IMR-90 (cell line): ENCODE results near the gene PDZD2. TPM values are rescaled to one million over a fixed set of nuclear protein-coding genes. Genes with fewer than 3 reads are reported as not detected.

ENCODE experiments used
- ATAC-seq: fragments of 200-7000 bp; cut with Tn5 transposase; 2 replicates; pipeline ENCODE4 v1.9.1; 2020; ENCODE audit warnings: low read depth, mild to moderate bottlenecking, moderate library complexity
- BruUV-seq: library from RNA; stranded (reverse); fragments of 400-500 nt; replicated peaks from 2 replicates; lab custom pipeline; 2021; lab: Mats Ljungman, UMichigan
- CTCF ChIA-PET: fragments of 300-600 bp; formaldehyde crosslinking; extraction: SDS; loops from one replicate; lab custom pipeline; 2021; ENCODE audit warnings: antibody characterized with exemption; lab: Yijun Ruan, JAX
- POLR2A ChIA-PET: fragments of 300-600 bp; sonication (Branson Sonifier 250); formaldehyde crosslinking; loops from one replicate; lab custom pipeline; 2022; ENCODE audit warnings: antibody characterized with exemption; ENCODE audit not compliant: unreplicated experiment; lab: Charles Lee
- DNase-seq: peaks from one replicate; pipeline ENCODE4 v3.0.0; 2013
- H2AFZ ChIP-seq: replicated peaks from 2 replicates; pipeline ENCODE3; 2013; ENCODE audit warnings: low read length, mild to moderate bottlenecking; ENCODE audit not compliant: poor library complexity
- H2AK5ac ChIP-seq: 2 replicates; pipeline ENCODE4 v1.6.1; 2013; ENCODE audit warnings: low read depth, low read length, inconsistent platforms
- H2AK9ac ChIP-seq: replicated peaks from 2 replicates; pipeline ENCODE3; 2013; ENCODE audit warnings: mild to moderate bottlenecking, low read depth, low read length, moderate library complexity; ENCODE audit not compliant: poor library complexity
- H2BK120ac ChIP-seq: 2 replicates; pipeline ENCODE4 v1.6.1; 2013; ENCODE audit warnings: low read depth, low read length, inconsistent platforms
- H2BK15ac ChIP-seq: 3 replicates; pipeline ENCODE4 v1.6.1; 2013; ENCODE audit warnings: low read depth, low read length, inconsistent platforms
- H2BK20ac ChIP-seq: 2 replicates; pipeline ENCODE4 v1.6.1; 2013; ENCODE audit warnings: low read depth, mild to moderate bottlenecking, inconsistent platforms, low read length, moderate library complexity
- H2BK5ac ChIP-seq: 2 replicates; pipeline ENCODE4 v1.6.1; 2013; ENCODE audit warnings: mild to moderate bottlenecking, low read depth, low read length, inconsistent platforms; ENCODE audit not compliant: poor library complexity, severe bottlenecking
- H3K14ac ChIP-seq: replicated peaks from 2 replicates; pipeline ENCODE4 v1.6.1; 2013; ENCODE audit warnings: low read depth, low read length, inconsistent platforms
- H3K18ac ChIP-seq: 2 replicates; pipeline ENCODE4 v1.6.1; 2013; ENCODE audit warnings: low read depth, low read length, control low read depth
- H3K23ac ChIP-seq: 2 replicates; pipeline ENCODE4 v1.6.1; 2013; ENCODE audit warnings: low read depth, low read length, inconsistent platforms
- H3K27ac ChIP-seq: 2 replicates; pipeline ENCODE4 v1.5.1; 2013; ENCODE audit warnings: mild to moderate bottlenecking, control low read depth, low read length; ENCODE audit not compliant: insufficient read depth
- H3K27me3 ChIP-seq: 2 replicates; pipeline ENCODE4 v1.6.1; 2013; ENCODE audit warnings: low read length; ENCODE audit not compliant: control insufficient read depth, insufficient read depth
- H3K36me3 ChIP-seq: 2 replicates; pipeline ENCODE4 v1.6.1; 2013; ENCODE audit warnings: low read length, mixed read lengths; ENCODE audit not compliant: control insufficient read depth, insufficient read depth
- H3K4ac ChIP-seq: 2 replicates; pipeline ENCODE4 v1.6.1; 2013; ENCODE audit warnings: low read depth, low read length, inconsistent platforms
- H3K4me1 ChIP-seq: 2 replicates; pipeline ENCODE4 v1.6.1; 2013; ENCODE audit warnings: low read length, mixed read lengths; ENCODE audit not compliant: control insufficient read depth, insufficient read depth
- H3K4me2 ChIP-seq: 2 replicates; pipeline ENCODE4 v1.6.1; 2013; ENCODE audit warnings: low read depth, mild to moderate bottlenecking, control low read depth, low read length, moderate library complexity
- H3K4me3 ChIP-seq: 2 replicates; pipeline ENCODE4 v1.5.1; 2013; ENCODE audit warnings: low read depth, mild to moderate bottlenecking, control low read depth, low read length, moderate library complexity; ENCODE audit not compliant: insufficient read depth
- H3K56ac ChIP-seq: 2 replicates; pipeline ENCODE4 v1.6.1; 2013; ENCODE audit warnings: low read length, inconsistent platforms; ENCODE audit not compliant: insufficient read depth; ENCODE audit errors: extremely low read depth
- H3K79me1 ChIP-seq, 2 experiments: 2 replicates each; pipeline ENCODE4 v1.6.1; 2013; ENCODE audit warnings: low read length in 2 of 2, inconsistent platforms in 1 of 2, low read depth in 1 of 2
- H3K9ac ChIP-seq: 2 replicates; pipeline ENCODE4 v1.6.1; 2013; ENCODE audit warnings: low read depth, low read length, control low read depth
- H3K9me1 ChIP-seq: 2 replicates; pipeline ENCODE4 v1.6.1; 2013; ENCODE audit warnings: low read length, inconsistent platforms; ENCODE audit not compliant: insufficient read depth
- H3K9me3 ChIP-seq: 2 replicates; pipeline ENCODE4 v1.6.1; 2013; ENCODE audit warnings: low read length; ENCODE audit not compliant: control insufficient read depth, insufficient read depth
- H4K20me1 ChIP-seq: 2 replicates; pipeline ENCODE4 v1.6.1; 2013; ENCODE audit warnings: low read length, inconsistent platforms; ENCODE audit not compliant: insufficient read depth
- H4K5ac ChIP-seq: 2 replicates; pipeline ENCODE4 v1.6.1; 2013; ENCODE audit warnings: mild to moderate bottlenecking, low read depth, low read length, control low read depth
- H4K8ac ChIP-seq, 2 experiments: 2 replicates each; pipeline ENCODE4 v1.6.1; 2013; ENCODE audit warnings: low read depth in 2 of 2, low read length in 2 of 2, control low read depth in 1 of 2, inconsistent platforms in 1 of 2
- H4K91ac ChIP-seq: 2 replicates; pipeline ENCODE4 v1.6.1; 2013; ENCODE audit warnings: low read depth, low read length, inconsistent platforms; ENCODE audit not compliant: insufficient read depth
- CEBPB ChIP-seq: IDR thresholded peaks from 2 replicates; pipeline ENCODE4 v1.6.1; 2012; ENCODE audit warnings: low read depth, low read length, improper control_type of control experiment
- CHD1 ChIP-seq: IDR thresholded peaks from 2 replicates; pipeline ENCODE4 v1.6.1; 2012; ENCODE audit warnings: low read depth, low read length, improper control_type of control experiment
- MAZ ChIP-seq: IDR thresholded peaks from 2 replicates; pipeline ENCODE4 v1.6.1; 2012; ENCODE audit warnings: low read depth, mild to moderate bottlenecking, low read length, improper control_type of control experiment, moderate library complexity, borderline replicate concordance
- NFE2L2 ChIP-seq: fragments of 150-350 bp; IDR thresholded peaks from 2 replicates; pipeline ENCODE4 v1.6.1; 2016; ENCODE audit warnings: low read depth, mild to moderate bottlenecking, low read length
- POLR2A ChIP-seq: IDR thresholded peaks from 2 replicates; pipeline ENCODE4 v1.6.1; 2012; ENCODE audit warnings: mild to moderate bottlenecking, low read depth, low read length
- RAD21 ChIP-seq: IDR thresholded peaks from 2 replicates; pipeline ENCODE4 v1.6.1; 2012; ENCODE audit warnings: low read length, improper control_type of control experiment
- RFX5 ChIP-seq: IDR thresholded peaks from 2 replicates; pipeline ENCODE4 v1.8.0; 2012; ENCODE audit warnings: low read depth, mild to moderate bottlenecking, low read length, moderate library complexity
- SMC3 ChIP-seq: fragments of 150-350 bp; IDR thresholded peaks from 2 replicates; pipeline ENCODE4 v1.6.1; 2016; ENCODE audit warnings: low read depth, mild to moderate bottlenecking, antibody characterized with exemption, low read length, moderate library complexity
- WGBS, 2 experiments: methylation state at CpG; one replicate each; pipeline versions ENCODE4 v1.1.5 to v1.1.7; 2013; ENCODE audit warnings: missing lambda C conversion rate in 2 of 2; ENCODE audit not compliant: insufficient read length in 1 of 2; ENCODE audit errors: extremely low coverage in 2 of 2; 5-methylcytosine and 5-hydroxymethylcytosine counted together
- dilution Hi-C: fragments of 300-500 bp; cut with HindIII; formaldehyde crosslinking; loops from one replicate; pipeline ENCODE4 v1.14.3; 2018; ENCODE audit warnings: low sequenced_read_pairs; ENCODE audit not compliant: unreplicated experiment
- in situ Hi-C: fragments of 300-500 bp; cut with MboI; formaldehyde crosslinking; loops from 3 replicates; pipeline ENCODE4 v1.14.3; 2019; ENCODE audit warnings: low sequenced_read_pairs, inconsistent platforms, mixed read lengths
- intact Hi-C: fragments of 100-400 bp; cut with micrococcal nuclease; formaldehyde crosslinking; loops from 2 replicates; pipeline ENCODE4 v1.10.0; 2022
- polyA plus RNA-seq, 3 experiments: library from polyadenylated mRNA; depleted of rRNA; stranded (reverse); fragments of >200 nt; gene quantifications; 2 replicates each; pipeline ENCODE4 v1.2.3, GENCODE V29; 2012; ENCODE audit warnings: low replicate concordance in 1 of 3
- total RNA-seq: library from RNA; depleted of rRNA; stranded (reverse); fragments of >200 nt; gene quantifications from 2 replicates; pipeline ENCODE4 v1.2.3, GENCODE V29; 2012
- TF ChIP-seq, protein P1 (sequence below): conservative IDR thresholded peaks from 2 replicates; pipeline ENCODE4 v1.5.1; 2012; ENCODE audit warnings: mild to moderate bottlenecking, low read depth, low read length, improper control_type of control experiment
- TF ChIP-seq, protein P2 (sequence below): fragments of 150-350 bp; IDR thresholded peaks from 2 replicates; pipeline ENCODE4 v1.6.1; 2016; ENCODE audit warnings: low read depth, mild to moderate bottlenecking, low read length, moderate library complexity, borderline replicate concordance

PDZD2 gene
- total and polyA plus RNA-seq, 2 of the 4 experiments (the other 2 are of a cell fraction) = under 0.01 to 0.02 TPM

DNA sequence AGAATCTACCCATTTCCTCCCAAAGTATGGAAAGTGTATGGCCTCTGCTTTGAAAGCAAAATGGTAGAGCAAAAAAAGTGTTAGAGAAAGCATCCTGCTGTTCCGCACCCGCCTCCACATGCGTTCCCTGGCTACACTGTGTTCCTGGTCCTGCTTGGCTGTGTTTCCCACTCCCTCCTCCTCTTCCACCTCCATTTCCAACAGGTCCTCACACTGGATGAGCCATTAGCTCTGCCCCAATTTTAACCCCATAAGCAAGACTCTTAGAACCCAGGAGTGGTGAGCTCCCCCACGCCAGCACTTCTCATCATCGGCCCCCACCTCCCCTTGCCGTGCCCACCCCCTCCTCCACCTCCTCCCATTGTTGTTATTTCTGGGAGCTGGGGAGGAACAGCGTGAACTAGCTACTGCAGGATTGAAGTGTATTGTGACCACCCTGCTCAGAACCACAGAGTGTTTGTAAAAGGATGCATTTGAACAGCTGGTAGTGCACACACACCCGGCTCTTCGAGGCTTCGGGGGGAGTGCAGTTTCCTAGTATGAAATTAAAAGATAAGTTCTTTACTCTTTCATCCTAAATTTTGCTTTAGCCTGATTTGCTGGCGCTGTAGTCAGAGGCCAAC lies 120.0 kb downstream of the PDZD2 start:
- H3K4me1 ChIP-seq = no peaks in the 10 kb centered on the region
- no peak for ATAC-seq
- no peak overlapping the region for H2BK5ac ChIP-seq
- in situ Hi-C loops = no loop called here
- no peaks in the 10 kb centered on the region for H3K36me3 ChIP-seq
- H3K27me3 ChIP-seq = peaks cover 16% of the 10 kb centered on the region
- H4K8ac ChIP-seq = no peak overlapping the region
- BruUV-seq = no TSS peak
- H2BK120ac ChIP-seq = no peak overlapping the region
- H3K79me1 ChIP-seq = no peaks in the 10 kb centered on the region
- H2BK15ac ChIP-seq = no peak overlapping the region
- H3K23ac ChIP-seq = no peak overlapping the region
- no peak overlapping the region for H3K56ac ChIP-seq
- H3K14ac ChIP-seq = no peak overlapping the region
- H4K91ac ChIP-seq = no peak overlapping the region
- H3K4me2 ChIP-seq = no peak overlapping the region
- no peak overlapping the region for H2BK20ac ChIP-seq
- no peak overlapping the region for H4K5ac ChIP-seq
- H2AK9ac ChIP-seq = no peak overlapping the region
- ChIA-PET CTCF (no interaction called here), POLR2A (no interaction called here)
- TF ChIP-seq RAD21 = no peak
- TF ChIP-seq MAZ = no peak
- no peak for TF ChIP-seq RFX5
- TF ChIP-seq CHD1 = no peak
- no peak for TF ChIP-seq CEBPB
- TF ChIP-seq POLR2A = no peak
- TF ChIP-seq SMC3 = no peak
- TF ChIP-seq, protein P1, sequence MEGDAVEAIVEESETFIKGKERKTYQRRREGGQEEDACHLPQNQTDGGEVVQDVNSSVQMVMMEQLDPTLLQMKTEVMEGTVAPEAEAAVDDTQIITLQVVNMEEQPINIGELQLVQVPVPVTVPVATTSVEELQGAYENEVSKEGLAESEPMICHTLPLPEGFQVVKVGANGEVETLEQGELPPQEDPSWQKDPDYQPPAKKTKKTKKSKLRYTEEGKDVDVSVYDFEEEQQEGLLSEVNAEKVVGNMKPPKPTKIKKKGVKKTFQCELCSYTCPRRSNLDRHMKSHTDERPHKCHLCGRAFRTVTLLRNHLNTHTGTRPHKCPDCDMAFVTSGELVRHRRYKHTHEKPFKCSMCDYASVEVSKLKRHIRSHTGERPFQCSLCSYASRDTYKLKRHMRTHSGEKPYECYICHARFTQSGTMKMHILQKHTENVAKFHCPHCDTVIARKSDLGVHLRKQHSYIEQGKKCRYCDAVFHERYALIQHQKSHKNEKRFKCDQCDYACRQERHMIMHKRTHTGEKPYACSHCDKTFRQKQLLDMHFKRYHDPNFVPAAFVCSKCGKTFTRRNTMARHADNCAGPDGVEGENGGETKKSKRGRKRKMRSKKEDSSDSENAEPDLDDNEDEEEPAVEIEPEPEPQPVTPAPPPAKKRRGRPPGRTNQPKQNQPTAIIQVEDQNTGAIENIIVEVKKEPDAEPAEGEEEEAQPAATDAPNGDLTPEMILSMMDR = no peak
- TF ChIP-seq, protein P2, sequence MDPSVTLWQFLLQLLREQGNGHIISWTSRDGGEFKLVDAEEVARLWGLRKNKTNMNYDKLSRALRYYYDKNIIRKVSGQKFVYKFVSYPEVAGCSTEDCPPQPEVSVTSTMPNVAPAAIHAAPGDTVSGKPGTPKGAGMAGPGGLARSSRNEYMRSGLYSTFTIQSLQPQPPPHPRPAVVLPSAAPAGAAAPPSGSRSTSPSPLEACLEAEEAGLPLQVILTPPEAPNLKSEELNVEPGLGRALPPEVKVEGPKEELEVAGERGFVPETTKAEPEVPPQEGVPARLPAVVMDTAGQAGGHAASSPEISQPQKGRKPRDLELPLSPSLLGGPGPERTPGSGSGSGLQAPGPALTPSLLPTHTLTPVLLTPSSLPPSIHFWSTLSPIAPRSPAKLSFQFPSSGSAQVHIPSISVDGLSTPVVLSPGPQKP = no peak
- TF ChIP-seq NFE2L2 = no peak
- no peak overlapping the region for H3K18ac ChIP-seq
- no peak overlapping the region for H3K4me3 ChIP-seq
- intact Hi-C loops = no loop called here
- WGBS, 2 experiments = 20% methylated on average over 2 of the region's 11 CpGs; no CpG with 5 or more reads in 1 of the 2 experiments
- no peaks in the 10 kb centered on the region for H3K9me3 ChIP-seq
- H3K4ac ChIP-seq = no peak overlapping the region
- H2AFZ ChIP-seq = no peak overlapping the region
- H3K9me1 ChIP-seq = no peaks in the 10 kb centered on the region
- H2AK5ac ChIP-seq = no peak overlapping the region
- dilution Hi-C loops = no loop called here
- no peak overlapping the region for H3K9ac ChIP-seq
- H3K27ac ChIP-seq = no peak overlapping the region
- no peak for DNase-seq
- H4K20me1 ChIP-seq = no peaks in the 10 kb centered on the region
